Thyroid gland (tissue), 4 donors: Measurements from ENCODE around the gene LAMA4. TPM values are rescaled to one million over a fixed set of nuclear protein-coding genes. Genes with fewer than 3 reads are reported as not detected.

Source experiments
- DNase-seq, 2 donors: peaks; one replicate each; pipeline ENCODE4 v3.0.0-alpha.2; 2019
- H3K27ac ChIP-seq, 3 donors: fragments of 200-600 bp; sonication (generic); 1 replicate in 2 of 3; 2 replicates in 1 of 3; pipeline ENCODE4 v1.5.1; 2016 to 2019; ENCODE audit warnings: mild to moderate bottlenecking in 1 of 3, moderate library complexity in 1 of 3
- H3K27me3 ChIP-seq: fragments of 200-600 bp; sonication (generic); one replicate; pipeline ENCODE4 v1.5.1; 2019
- H3K36me3 ChIP-seq, 2 donors: fragments of 200-600 bp; sonication (generic); one replicate each; pipeline ENCODE4 v1.5.1; 2016 to 2019
- H3K4me1 ChIP-seq, 2 donors: fragments of 200-600 bp; sonication (generic); one replicate each; pipeline ENCODE4 v1.5.1; 2017 to 2019
- H3K4me3 ChIP-seq, 3 donors: fragments of 200-600 bp; sonication (generic); replicated peaks in 1 of 3; 1 replicate in 2 of 3; 2 replicates in 1 of 3; pipeline ENCODE4 v1.5.1; 2016; ENCODE audit warnings: mild to moderate bottlenecking in 1 of 3
- H3K9me3 ChIP-seq: fragments of 200-600 bp; sonication (generic); one replicate; pipeline ENCODE4 v1.5.1; 2017
- POLR2A ChIP-seq, 2 donors: fragments of 450-650 bp; IDR thresholded peaks; one replicate each; pipeline ENCODE4 v1.6.1; 2017; ENCODE audit warnings: antibody characterized with exemption in 2 of 2, mild to moderate bottlenecking in 2 of 2, moderate library complexity in 1 of 2
- WGBS, 2 donors: methylation state at CpG; one replicate each; pipeline ENCODE4 v1.1.5; 2017; 5-methylcytosine and 5-hydroxymethylcytosine counted together
- intact Hi-C: fragments of 100-400 bp; cut with DNase I; formaldehyde crosslinking; loops from one replicate; pipeline ENCODE4 v1.15.1; 2023
- total RNA-seq, 4 donors: library from RNA; depleted of rRNA; stranded (reverse); fragments of >200 nt; gene quantifications; one replicate each; pipeline ENCODE4 v1.2.3, GENCODE V29; 2016
- TF ChIP-seq, protein P1 (sequence below), 6 experiments: fragments of 200-600 bp in 3 of 6; fragments of 450-650 bp in 3 of 6; sonication (generic) in 3 of 6; IDR thresholded peaks; one replicate each; pipeline ENCODE4 v1.5.1; 2016 to 2019; ENCODE audit warnings: antibody characterized with exemption in 6 of 6, mild to moderate bottlenecking in 2 of 6, inconsistent platforms in 1 of 6, moderate library complexity in 1 of 6

The LAMA4 gene
- total RNA-seq, 4 donors from 2014 or later, result 29.9 to 40.0 (median 35.3) TPM

DNA sequence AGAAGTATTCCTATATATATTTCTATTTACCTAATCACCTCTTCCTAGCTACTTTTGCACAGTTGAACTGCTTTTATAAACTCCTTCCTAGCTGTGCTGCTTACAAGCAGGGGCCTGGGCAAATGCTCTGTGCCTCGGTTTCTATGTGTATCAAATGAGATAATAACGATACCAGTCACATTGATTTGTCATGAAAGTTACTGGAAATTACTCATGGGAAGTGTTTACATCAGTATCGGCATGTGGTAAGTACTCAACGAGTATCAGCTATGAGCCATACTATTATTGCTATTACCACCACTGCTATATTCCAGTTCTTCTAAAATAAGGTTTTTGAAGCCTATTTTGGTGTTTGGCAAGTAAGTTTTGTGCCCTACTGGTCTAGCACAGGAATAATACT is 4.9 kb downstream of the LAMA4 start:
- Histone ChIP-seq H3K27me3 (no peaks in the 10 kb centered on the region), H3K4me3 (no peak overlapping the region), H3K27ac (peak overlapping the region in 1 of 3 donors; percentile 27), H3K4me1 (peaks cover 4 to 9% of the 10 kb centered on the region in 2 donors), H3K9me3 (no peaks in the 10 kb centered on the region), H3K36me3 (no peaks in the 10 kb centered on the region)
- 76 to 77% methylated on average over 4 of the region's 4 CpGs for WGBS, 2 donors
- DNase-seq, result no peak
- intact Hi-C loops, result no loop called here
- TF ChIP-seq POLR2A (IDR thresholded peaks at IDR 0.05), result no peak
- TF ChIP-seq, protein P1, sequence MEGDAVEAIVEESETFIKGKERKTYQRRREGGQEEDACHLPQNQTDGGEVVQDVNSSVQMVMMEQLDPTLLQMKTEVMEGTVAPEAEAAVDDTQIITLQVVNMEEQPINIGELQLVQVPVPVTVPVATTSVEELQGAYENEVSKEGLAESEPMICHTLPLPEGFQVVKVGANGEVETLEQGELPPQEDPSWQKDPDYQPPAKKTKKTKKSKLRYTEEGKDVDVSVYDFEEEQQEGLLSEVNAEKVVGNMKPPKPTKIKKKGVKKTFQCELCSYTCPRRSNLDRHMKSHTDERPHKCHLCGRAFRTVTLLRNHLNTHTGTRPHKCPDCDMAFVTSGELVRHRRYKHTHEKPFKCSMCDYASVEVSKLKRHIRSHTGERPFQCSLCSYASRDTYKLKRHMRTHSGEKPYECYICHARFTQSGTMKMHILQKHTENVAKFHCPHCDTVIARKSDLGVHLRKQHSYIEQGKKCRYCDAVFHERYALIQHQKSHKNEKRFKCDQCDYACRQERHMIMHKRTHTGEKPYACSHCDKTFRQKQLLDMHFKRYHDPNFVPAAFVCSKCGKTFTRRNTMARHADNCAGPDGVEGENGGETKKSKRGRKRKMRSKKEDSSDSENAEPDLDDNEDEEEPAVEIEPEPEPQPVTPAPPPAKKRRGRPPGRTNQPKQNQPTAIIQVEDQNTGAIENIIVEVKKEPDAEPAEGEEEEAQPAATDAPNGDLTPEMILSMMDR (IDR thresholded peaks at IDR 0.05), result no peak

DNA sequence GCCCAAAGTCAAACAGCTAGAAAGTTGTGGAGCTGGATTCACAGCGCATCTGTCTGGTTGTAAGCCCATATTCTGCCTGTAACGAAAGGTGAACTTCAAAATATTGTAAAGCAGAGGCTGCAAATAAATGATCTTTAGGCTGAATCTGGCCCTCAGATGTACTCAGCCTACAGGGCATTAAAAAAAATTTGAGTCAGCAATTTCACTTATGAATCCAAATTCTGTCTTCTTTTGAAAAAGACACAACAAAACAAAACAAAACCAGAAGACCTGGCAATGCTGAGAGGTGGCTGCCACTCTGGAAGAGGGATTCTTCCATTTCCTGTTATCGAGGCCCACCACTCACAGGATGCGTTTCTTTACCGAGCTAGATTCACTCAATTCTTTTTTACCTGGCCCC is 7.1 kb downstream of the LAMA4 start:
- no peaks in the 10 kb centered on the region for H3K9me3 ChIP-seq
- no peaks in the 10 kb centered on the region for H3K36me3 ChIP-seq
- H3K4me3 ChIP-seq, result no peak overlapping the region
- peaks cover 4 to 9% of the 10 kb centered on the region in 2 donors for H3K4me1 ChIP-seq
- H3K27me3 ChIP-seq, result no peaks in the 10 kb centered on the region
- intact Hi-C loops, result no loop called here
- 74 to 76% methylated on average over 5 of the region's 5 CpGs for WGBS, 2 donors
- no peak for TF ChIP-seq POLR2A (IDR thresholded peaks at IDR 0.05)
- TF ChIP-seq, protein P1 (IDR thresholded peaks at IDR 0.05), result no peak
- peak overlapping the region in 2 of 3 donors; percentile 13 to 75 for H3K27ac ChIP-seq
- no peak for DNase-seq

DNA sequence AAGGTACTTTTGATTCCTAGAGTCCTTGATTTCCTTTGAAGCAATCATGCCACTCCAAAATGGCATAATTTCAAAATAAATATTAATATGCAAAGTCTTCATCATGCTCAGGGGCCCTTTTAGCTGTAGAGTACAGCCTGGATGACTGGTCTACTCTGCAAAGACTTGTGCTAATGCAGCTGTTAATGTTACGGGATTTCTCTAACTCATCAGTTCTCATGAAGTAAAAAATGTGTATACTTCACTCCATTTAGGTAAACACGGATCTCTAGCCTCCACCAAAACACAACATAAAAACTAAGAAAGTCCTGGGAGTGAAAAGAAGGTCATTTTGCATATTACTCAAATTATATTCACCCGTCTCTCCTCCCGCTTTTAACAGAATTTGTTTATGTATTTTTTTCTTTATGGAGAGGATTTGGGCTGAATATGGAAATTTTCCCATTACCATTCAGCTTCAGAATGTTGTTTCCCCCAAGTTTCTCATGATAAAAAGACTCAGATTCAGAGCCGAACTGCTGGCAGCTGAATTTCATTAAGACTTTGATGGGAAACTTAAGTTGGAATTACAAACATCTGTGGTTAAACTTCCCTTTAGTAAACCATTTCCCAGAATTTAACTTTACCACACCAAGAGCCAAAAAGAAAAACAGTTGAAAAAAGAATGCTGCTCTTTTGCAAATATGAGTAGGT is 8.7 kb downstream of the LAMA4 start:
- no peaks in the 10 kb centered on the region for H3K27me3 ChIP-seq
- no peak for DNase-seq
- no peaks in the 10 kb centered on the region for H3K36me3 ChIP-seq
- intact Hi-C loops, result no loop called here
- H3K4me3 ChIP-seq, result no peak overlapping the region
- H3K9me3 ChIP-seq, result no peaks in the 10 kb centered on the region
- TF ChIP-seq, protein P1 (IDR thresholded peaks at IDR 0.05), result no peak
- TF ChIP-seq POLR2A (IDR thresholded peaks at IDR 0.05), result no peak
- H3K4me1 ChIP-seq, result peaks cover 4 to 9% of the 10 kb centered on the region in 2 donors
- H3K27ac ChIP-seq, result peak overlapping the region in 2 of 3 donors; percentile 27 to 75
- 74 to 76% methylated on average over 5 of the region's 5 CpGs for WGBS, 2 donors

DNA sequence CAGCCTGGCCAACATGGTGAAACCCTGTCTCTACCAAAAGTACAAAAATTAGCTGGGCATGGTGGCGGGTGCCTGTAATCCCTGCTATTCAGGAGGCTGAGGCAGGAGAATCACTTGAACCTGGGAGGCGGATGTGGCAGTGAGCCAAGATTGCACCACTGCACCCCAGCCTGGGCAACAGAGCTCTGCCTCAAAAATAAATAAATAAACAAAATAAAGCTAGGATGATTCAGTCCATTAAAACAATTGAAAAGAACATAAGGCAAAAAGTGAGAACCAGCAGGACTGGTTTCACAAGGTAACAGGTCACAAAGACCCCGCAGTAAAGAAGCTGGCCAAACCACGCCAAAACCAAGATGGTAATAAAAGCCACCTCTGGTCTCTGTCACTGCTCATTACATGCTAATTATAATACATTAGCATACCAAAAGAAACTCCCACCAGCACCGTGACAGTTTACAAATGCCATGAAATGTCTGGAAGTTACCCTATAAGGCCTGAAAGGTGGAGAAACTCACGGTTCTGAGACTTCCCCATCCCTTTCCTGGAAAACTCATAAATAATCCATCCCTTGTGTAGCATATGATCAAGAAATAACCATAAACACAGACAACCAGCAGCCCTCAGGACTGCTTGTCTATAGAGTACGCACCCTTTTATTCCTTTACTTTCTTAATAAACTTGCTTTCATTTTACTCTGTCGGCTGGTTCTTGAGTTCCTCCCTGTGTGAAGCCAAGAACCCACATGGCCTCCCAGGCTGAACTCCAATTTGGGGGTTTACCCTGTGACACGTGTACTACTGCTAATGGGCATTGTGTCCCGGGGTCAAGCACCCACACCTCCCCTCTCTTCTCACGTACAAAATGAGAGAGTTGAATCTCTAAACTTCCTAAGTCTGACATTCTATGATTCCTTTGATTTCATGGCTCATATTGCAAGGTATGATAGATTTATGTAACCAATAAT is 10.2 kb downstream of the LAMA4 start:
- H3K36me3 ChIP-seq, result no peaks in the 10 kb centered on the region
- no peaks in the 10 kb centered on the region for H3K9me3 ChIP-seq
- 77 to 81% methylated on average over 11 of the region's 11 CpGs for WGBS, 2 donors
- no peak for DNase-seq
- TF ChIP-seq, protein P1 (IDR thresholded peaks at IDR 0.05), result no peak
- no peak for TF ChIP-seq POLR2A (IDR thresholded peaks at IDR 0.05)
- no peaks in the 10 kb centered on the region for H3K27me3 ChIP-seq
- intact Hi-C loops, result no loop called here
- peak overlapping the region in 2 of 3 donors; percentile 27 to 75 for H3K27ac ChIP-seq
- peaks cover 4 to 9% of the 10 kb centered on the region in 2 donors for H3K4me1 ChIP-seq
- H3K4me3 ChIP-seq, result no peak overlapping the region
